GM18868 (cell line): ENCODE data around the gene PC.

ENCODE experiments used
- ATAC-seq: cut with Tn5 transposase; IDR thresholded peaks from one replicate; pipeline ENCODE4 v1.9.1; 2021; ENCODE audit warnings: mild to moderate bottlenecking, moderate library complexity; ENCODE audit not compliant: unreplicated experiment

The PC gene

DNA sequence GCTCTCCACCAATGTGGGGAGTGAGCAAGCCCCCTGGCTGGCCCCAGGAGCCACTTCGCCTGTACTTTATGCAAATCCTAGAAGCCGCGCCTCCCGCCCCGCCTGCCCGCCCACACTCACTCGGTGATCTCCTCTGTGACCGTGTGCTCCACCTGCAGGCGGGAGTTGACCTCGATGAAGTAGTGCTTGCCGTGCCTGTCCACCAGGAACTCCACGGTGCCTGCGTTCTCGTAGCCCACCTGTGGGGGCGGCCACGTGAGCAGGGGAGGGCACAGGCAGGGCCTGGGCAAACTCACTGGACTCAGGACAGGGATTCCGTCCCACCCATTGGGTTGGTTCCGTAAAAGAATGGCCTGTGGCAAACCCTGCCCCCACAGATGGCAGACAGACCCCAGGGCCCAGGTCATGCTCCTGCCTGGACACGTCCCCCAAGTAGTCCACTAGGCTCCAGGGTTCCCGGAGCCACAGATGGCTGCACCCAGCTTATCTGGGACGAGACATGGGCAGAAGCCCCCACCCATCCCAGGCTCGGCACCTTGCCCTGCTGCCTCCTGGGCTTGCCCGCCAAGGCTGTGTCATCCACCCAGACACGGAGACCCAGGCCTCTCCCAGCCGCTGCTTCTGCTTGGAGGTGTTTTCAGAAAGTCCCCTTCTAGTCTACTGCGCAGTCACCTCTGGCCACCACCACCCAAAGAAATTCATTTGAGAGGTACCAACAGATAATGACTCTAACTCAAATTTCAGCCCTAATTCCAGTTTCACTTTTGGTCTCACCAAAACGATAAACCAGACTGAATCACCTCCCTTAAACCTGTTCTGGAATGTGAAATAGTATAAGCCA is 89.2 kb downstream of the PC start:
- no peak for ATAC-seq

DNA sequence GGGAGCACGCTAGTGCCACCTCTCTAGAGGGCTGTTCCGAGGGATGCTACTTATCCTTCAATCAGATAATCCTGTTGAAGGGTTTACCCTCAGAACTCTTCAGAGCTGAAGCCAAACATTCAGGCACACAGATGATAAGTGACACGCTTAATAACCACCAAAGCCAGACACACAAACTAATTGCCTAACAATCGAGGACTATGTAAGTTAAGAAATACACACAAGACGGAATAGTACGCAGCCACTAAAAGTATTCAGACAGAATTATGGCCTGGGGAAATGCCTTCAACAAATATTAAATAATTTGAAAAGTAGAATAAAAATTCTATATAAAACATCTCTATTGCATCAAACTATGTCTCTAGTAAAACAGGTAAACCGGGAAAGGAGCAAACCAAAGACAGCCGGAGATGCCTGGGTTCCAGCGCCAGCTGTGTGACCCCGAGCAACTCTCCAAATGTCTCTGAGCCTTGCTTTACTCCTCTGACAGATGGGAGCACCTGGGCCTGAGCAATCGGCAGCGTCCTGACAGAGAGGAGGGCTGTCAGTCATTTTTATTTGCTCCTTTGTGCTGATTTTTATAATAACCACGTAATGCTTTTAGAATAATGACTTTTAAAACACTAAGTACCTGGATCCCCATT is 90.0 kb downstream of the PC start:
- ATAC-seq = no peak

DNA sequence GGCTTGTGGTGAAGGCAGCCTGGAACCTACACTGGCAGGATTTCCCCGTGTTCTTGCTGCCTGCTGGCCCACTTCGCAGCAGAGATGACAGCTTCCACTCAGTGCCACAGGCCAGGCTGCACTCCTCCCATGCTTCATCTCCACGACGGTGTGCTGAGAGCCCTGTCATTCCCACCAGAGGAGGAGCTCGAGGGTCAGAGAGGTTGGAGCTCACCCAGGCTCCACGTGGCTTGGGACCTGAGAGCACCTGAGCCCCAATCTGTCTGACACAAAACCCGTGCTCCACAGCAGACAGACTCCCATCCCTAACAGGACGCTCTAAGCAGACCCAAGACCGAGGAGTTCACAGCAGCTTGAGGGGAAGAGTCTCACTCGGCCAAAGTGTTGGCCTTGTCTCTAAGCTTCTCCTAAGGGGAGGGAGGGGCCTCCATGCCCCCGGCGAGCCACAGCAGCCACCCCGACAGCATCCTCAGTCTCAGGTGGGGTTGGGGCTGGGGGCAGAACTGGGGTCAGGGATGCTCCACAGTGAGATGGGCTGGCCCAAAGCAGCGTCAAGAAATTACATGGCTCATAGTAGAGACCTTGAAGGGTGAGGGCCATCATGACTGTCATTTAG is 90.7 kb downstream of the PC start:
- no peak for ATAC-seq

DNA sequence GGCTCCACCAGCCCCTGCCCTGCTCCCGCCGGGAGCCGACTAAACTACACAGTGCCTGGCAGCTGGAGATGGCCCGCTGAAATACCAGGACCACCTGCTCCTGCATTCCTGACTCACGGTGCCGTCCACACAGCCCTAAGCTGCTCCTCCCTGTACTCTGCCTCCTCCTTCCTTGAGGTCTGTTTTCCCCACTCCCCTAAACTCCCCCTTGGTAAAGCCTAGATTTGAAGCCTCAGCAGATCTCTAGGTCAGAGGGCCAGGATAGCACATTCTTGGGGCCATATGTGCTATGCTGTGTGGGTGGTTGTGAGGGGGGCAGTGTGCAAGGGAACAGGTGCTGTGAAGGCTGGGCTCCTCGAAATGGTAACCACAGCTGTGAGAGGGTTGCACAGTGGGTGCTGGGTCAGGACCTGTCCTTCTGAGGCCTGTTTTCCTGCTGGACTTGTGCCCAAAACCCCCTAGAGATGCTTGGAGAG is 91.6 kb downstream of the PC start:
- no peak for ATAC-seq

DNA sequence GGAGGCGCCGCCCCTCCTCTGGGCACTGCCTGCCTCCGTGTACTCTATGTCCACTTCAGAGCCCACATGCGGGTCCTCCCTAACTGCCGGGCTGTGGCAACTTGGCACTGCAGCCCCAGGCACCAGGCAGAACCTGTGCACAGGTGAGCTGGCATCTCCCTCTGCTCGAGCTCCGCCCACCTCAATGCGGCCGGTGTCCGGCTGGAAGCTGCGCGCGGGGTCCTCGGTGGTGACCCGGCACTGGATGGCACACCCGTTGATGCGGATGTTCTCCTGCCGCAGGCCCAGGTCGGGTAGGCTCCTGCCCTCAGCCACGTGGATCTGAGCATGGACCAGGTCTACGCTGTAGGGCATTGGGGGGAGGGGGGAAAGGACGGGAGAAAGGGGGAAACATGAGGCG is 92.2 kb downstream of the PC start:
- ATAC-seq = no peak

DNA sequence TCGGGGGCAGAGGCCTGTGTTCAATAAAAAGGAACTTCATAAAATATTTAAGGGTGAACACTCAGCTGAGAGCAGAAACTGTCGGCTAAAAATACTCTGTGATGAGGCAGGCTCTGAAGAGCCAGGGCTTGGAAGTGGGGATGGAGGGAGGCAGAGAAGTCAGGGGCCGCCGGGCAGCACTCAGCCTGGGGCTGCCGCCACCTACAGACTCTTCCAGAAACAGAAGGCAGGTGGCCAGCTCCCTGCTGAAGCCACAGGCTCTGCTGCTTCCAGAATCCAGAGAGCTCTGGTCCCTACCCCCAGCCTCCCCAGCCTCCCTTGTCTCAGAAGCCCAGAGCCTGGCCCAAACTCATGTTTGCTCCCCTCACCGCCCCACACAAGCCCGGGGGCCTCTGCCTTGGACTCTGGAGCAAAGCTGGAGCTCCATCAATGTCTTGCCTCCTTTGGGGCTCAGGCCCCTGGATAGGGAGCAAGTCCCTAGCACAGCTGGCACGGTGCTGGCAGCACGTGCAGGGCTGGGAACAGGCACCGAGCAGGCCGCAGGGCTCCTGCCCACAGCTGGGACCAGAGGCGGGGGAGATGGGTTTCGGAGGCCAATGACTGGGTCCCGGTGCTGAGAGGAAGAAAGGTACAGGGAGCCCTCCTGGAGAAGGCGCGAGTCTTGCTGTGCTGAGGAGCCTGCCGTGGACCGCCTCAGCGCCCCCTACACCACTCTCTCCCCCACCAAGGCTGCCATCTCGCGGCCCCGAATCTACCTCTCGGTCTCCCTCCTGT is 93.1 kb downstream of the PC start:
- no peak for ATAC-seq

DNA sequence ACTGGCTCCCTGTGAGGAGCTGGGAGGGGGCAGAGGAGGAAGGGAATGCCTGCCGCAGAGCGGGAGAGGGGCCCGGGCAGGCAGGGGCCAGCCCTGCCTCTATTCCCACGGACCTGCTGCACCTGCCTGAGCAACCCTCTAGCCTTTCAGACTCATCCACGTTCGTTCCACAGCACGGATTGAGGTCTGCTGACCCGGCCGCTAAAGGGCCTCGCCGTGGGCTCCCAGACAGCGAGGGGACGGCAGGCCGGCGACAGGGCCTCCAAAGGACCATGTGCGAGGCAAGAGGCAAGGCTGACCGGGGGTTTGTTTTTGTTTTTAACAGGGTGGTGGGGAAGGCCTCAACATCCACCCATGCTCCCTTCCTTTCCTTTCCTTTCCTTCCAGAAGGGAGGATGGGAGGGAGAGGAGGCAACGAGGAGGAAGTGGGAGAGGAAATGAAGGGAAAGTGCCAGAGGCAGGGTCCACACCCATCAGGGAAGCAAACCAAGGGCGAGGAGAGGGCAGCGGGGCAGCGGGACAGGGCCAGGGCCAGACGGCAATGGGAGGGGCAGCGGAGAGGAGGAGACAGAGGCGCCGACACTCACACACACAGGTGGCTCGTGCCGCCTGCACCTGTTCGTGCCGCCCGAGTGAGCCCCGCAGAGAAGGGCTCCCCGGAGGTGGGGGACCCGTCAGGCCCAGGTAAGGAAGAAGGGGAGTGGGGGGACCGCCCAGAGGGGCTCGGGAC is 93.8 kb downstream of the PC start:
- ATAC-seq = no peak

DNA sequence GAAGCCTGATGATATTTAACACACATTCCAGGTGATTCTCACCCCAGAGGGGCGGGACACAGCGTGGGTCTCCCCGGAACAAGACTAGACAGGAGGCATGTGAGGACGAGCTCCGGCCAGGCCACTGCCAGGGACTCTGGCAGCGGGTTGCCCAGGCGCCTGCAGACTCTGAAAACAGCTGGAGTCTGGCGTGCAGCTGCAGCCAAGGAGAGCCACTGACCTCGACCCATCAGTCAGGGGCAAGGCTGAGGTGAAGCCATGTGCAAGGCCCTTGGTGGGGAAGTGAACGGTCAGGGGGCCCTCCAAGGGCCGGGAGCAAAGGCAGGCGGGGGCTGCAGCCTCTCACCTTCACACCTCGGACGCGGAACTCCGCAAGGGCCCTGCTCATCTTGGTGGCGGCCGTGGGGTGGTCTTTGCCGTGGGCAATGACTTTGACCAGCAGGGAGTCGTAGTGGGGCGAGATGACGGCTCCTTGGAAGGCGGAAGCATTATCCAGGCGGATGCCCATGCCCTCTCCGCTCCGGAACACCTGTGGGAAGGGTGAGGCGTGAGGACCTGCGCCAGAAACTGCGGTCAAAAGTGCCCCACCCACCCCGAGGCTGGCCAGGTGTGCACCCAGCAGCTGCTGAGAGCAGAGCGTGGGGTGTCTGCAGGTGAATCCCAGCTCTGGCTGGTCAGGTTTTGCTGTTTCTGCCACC is 94.6 kb downstream of the PC start:
- ATAC-seq = no peak

DNA sequence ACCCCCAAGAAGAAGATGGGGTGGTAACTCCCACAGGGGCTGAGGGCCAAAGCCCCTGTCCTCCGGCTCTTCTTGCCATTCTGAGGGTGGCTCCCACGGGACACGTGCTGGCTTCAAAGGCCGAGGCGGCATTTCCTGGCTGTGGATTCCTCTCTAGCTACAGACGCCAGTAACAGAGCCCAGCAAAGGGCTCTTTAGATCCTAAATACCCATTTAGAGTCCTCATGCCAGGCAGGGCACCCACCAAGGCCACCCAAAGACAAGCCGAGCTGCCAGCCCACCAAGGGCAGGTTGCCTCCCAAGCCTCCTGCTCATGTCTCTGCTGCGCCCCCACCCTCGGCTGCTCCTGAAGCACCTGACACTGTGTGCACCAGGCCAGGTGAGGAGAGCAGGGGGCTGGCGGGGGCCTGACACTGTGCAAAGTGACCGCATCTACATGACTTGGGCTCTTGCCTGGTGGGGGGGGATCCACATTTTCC is 95.6 kb downstream of the PC start:
- ATAC-seq = no peak

DNA sequence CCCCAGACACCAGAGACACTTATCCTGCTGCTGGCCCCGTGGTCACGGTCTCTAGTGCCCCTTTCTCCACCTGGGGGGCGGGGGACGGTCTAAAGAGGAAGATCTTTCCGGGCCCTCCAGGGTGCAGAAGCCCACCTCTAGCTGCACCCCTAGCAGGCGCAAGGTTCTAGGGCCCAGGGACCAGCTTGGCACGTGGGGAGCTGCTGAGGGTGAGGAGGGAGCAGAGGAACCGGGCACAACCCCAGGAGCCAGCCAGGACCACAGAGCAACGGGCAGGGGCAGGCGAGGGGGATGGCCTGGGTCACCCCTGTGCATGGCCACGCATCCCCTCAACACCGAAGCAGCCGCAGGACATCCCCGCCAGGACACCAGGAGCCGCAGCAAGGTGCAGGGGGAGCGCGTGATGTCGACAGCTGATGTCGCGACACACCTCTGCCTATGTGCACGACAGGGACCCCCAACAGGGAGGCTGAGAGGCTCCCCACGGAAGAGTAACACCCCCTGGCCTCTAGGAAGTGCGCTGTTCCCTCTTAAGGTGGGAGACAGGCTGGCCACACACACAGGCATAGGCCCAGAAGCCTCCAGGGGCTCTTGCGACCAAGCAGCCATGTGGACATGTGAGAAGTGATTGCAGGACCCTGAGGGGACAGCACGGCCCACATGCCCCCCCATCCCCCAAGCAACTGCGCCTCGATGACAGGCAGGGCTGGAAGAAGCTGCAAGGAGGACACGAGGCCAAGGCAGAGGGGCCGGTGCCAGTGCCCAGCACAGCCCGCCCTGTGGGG is 96.2 kb downstream of the PC start:
- ATAC-seq = no peak

DNA sequence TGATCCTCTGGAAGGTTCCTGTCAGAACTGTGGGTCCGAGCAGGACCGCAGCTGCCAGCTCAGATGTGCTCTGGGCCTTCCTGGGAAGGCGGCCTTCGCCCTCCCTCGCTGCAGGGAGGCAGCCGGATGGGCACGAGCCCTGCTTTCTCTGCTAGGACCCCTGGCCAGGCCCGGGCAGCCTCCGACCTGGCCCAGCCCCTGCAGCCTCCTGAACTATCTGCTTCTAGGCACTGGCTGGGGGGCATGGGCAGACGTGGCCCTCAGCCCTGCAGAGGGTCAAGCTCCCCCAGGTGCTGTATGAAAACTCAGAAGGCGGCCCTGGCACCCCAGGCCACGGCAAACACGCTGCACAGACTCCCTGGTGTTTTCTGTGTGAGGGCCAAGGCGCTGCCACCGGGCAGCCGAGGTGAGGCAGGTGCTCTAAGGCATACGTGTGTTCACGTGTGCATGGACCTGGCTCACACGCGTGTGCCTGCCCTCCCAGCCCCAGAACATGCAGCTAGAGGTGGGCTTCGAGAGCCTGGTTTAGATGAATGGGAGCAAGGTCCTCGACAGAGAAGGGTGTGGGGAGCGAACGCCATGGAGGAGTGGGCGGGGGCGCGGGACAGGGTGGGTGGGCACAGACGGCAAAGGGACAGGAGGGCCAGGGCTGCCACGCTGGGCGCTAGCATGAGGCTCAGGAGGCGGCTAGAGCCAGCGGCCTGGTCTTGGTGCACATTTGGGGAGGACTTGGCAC is 97.0 kb downstream of the PC start:
- ATAC-seq = no peak

DNA sequence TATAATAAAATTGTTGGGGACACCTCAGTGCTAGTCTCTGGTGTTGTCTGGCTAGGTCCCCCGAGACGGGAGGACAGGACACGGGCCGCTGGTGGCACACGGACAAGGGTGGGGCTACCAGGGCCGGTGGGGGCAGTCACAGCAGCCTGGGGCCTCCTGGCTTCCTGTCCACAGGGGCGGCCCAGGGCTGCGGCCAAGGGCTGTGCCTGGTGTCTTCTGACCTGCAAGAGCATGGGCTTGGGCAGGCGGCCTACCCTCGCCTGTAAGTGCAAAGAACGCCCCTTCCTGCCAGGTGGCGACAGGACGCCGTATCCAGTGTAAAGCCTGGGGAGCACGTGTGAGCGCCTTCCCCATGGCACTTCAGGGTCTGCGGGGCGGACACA is 97.7 kb downstream of the PC start:
- no peak for ATAC-seq

DNA sequence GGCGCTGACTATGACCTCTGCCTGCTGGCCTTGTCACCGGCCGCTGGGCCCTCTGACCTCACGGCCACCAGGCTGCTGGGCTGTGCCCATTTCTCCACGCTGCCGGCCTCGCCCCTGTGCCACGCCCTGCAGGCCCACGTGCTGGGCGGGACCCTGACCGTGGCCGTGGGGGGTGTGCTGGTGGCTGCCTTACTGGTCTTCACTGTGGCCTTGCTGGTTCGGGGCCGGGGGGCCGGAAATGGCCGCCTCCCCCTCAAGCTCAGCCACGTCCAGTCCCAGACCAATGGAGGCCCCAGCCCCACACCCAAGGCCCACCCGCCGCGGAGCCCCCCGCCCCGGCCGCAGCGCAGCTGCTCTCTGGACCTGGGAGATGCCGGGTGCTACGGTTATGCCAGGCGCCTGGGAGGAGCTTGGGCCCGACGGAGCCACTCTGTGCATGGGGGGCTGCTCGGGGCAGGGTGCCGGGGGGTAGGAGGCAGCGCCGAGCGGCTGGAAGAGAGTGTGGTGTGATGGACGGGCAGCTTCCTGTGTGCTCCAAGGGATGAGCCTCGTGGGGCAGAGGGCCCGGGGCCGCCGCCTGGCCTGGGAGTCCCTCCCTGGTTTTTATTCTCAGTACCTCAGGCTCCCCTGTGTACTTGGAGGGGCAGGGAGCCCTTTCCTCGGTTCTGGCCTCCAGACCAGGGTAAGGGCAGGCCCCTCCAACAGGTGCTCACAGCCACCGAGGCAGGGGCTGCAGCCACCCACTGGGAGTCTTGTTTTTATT is 98.3 kb downstream of the PC start:
- ATAC-seq = no peak

DNA sequence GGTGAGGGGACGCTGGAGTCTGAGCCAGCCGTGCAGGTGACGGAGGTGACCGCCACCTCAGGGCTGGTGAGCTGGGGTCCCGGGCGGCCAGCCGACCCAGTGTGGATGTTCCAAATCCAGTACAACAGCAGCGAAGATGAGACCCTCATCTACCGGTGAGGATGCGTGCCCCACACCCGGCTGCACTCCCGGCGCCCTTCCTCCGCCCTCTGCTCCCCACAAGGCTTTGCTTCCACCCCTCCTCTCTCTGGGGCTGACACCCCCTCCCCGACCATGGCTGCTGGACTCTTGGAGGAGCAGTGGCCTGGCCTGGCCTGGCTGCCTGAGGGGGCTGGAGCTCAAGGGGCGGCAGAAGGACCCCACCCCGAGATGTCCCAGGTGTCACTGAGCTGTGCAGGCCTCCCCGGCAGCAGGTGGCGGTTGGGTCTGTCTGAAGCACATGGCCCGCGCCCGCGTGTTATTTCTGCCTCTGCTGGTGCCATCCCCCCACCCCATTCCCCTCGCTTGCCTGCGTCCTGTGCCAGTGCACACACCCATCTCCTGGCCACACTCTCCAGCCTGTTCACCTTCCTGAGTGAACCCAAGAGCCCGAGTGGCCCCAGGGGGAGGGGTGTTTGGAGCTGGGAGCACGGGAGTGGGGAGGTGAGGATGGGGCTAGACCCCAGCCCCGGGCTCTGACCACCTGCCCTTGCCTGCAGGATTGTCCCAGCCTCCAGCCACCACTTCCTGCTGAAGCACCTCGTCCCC is 99.1 kb downstream of the PC start:
- ATAC-seq = no peak

DNA sequence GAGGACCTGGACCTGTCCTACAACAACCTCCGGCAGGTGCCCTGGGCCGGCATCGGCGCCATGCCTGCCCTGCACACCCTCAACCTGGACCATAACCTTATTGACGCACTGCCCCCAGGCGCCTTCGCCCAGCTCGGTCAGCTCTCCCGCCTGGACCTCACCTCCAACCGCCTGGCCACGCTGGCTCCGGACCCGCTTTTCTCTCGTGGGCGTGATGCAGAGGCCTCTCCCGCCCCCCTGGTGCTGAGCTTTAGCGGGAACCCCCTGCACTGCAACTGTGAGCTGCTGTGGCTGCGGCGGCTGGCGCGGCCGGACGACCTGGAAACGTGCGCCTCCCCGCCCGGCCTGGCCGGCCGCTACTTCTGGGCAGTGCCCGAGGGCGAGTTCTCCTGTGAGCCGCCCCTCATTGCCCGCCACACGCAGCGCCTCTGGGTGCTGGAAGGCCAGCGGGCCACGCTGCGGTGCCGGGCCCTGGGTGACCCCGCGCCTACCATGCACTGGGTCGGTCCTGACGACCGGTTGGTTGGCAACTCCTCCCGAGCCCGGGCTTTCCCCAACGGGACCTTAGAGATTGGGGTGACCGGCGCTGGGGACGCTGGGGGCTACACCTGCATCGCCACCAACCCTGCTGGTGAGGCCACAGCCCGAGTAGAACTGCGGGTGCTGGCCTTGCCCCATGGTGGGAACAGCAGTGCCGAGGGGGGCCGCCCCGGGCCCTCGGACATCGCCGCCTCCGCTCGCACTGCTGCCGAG is 99.8 kb downstream of the PC start:
- no peak for ATAC-seq

DNA sequence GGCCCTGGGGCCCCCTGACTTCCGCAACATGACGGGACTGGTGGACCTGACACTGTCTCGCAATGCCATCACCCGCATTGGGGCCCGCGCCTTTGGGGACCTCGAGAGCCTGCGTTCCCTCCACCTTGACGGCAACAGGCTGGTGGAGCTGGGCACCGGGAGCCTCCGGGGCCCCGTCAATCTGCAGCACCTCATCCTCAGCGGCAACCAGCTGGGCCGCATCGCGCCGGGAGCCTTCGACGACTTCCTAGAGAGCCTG is 100.3 kb downstream of the PC start:
- ATAC-seq = no peak
